H1 (cell line): Measurements from ENCODE around the gene LRRC32. TPM values are rescaled to one million over a fixed set of nuclear protein-coding genes. Genes with fewer than 3 reads are reported as not detected.

ENCODE experiments used
- CTCF ChIA-PET: fragments of 300-600 bp; sonication (Branson Sonifier 250); formaldehyde crosslinking; loops from one replicate; lab custom pipeline; 2021; ENCODE audit not compliant: partially characterized antibody; lab: Charles Lee
- POLR2A ChIA-PET: fragments of 300-600 bp; sonication (Branson Sonifier 250); formaldehyde crosslinking; loops from one replicate; lab custom pipeline; 2021; ENCODE audit warnings: inconsistent platforms; ENCODE audit not compliant: partially characterized antibody; lab: Charles Lee
- DNase-seq, 2 experiments: peaks; one replicate each; pipeline versions ENCODE4 v3.0.0 to v3.0.0-alpha.2; 2010 to 2022; ENCODE audit warnings: low spot score in 2 of 2, low read depth in 1 of 2, mixed read lengths in 1 of 2
- FAIRE-seq: peaks from 2 replicates; lab custom pipeline; 2011; peaks lifted over from hg19 to GRCh38; lab: Jason Lieb, UNC
- H2AFZ ChIP-seq: 2 replicates; pipeline ENCODE4 v1.8.1; 2012; ENCODE audit warnings: low read length, inconsistent platforms
- H2AK5ac ChIP-seq: 2 replicates; pipeline ENCODE4 v1.6.1; 2013; ENCODE audit warnings: low read depth, low read length
- H2BK120ac ChIP-seq: replicated peaks from 2 replicates; pipeline ENCODE3; 2013; ENCODE audit warnings: low read depth, low read length, inconsistent platforms
- H2BK12ac ChIP-seq: 2 replicates; pipeline ENCODE4 v1.6.1; 2013; ENCODE audit warnings: low read depth, low read length
- H2BK15ac ChIP-seq: 2 replicates; pipeline ENCODE4 v1.6.1; 2013; ENCODE audit warnings: low read length
- H2BK20ac ChIP-seq: 2 replicates; pipeline ENCODE4 v1.6.1; 2013; ENCODE audit warnings: low read length
- H2BK5ac ChIP-seq: 2 replicates; pipeline ENCODE4 v1.6.1; 2013; ENCODE audit warnings: low read depth, low read length
- H3K14ac ChIP-seq: 2 replicates; pipeline ENCODE4 v1.6.1; 2013; ENCODE audit warnings: inconsistent platforms; ENCODE audit not compliant: insufficient read length
- H3K18ac ChIP-seq: 2 replicates; pipeline ENCODE4 v1.6.1; 2013; ENCODE audit warnings: low read length; ENCODE audit errors: extremely low read depth
- H3K23ac ChIP-seq: 2 replicates; pipeline ENCODE4 v1.6.1; 2013; ENCODE audit warnings: inconsistent platforms; ENCODE audit not compliant: insufficient read length
- H3K23me2 ChIP-seq: 2 replicates; pipeline ENCODE4 v1.6.1; 2013; ENCODE audit warnings: low read depth, low read length
- H3K27ac ChIP-seq: 2 replicates; pipeline ENCODE4 v1.6.1; 2011; ENCODE audit warnings: low read depth, low read length, inconsistent platforms
- H3K27me3 ChIP-seq, 4 experiments: replicated peaks in 1 of 4; 1 replicate in 1 of 4; 2 replicates in 3 of 4; pipeline versions ENCODE4 v1.6.1 to v1.8.1; 2011 to 2013; ENCODE audit warnings: low read length in 3 of 4, mild to moderate bottlenecking in 3 of 4, inconsistent platforms in 2 of 4, mixed read lengths in 2 of 4, moderate library complexity in 1 of 4; ENCODE audit not compliant: control insufficient read depth in 3 of 4, insufficient read depth in 3 of 4; ENCODE audit errors: extremely low read depth in 1 of 4
- H3K36me3 ChIP-seq, 4 experiments: 2 replicates each; pipeline versions ENCODE4 v1.6.1 to v1.8.1; 2011 to 2013; ENCODE audit warnings: mild to moderate bottlenecking in 4 of 4, low read length in 3 of 4, moderate library complexity in 2 of 4, control low read depth in 1 of 4, inconsistent platforms in 1 of 4; ENCODE audit not compliant: insufficient read depth in 4 of 4, control insufficient read depth in 2 of 4
- H3K4ac ChIP-seq: replicated peaks from 2 replicates; pipeline ENCODE3; 2013; ENCODE audit warnings: low read length, low read depth, mixed read lengths, inconsistent platforms; ENCODE audit not compliant: insufficient read length
- H3K4me1 ChIP-seq, 4 experiments: replicated peaks in 1 of 4; 1 replicate in 1 of 4; 2 replicates in 3 of 4; pipeline versions ENCODE4 v1.6.1 to v1.8.1; 2011 to 2013; ENCODE audit warnings: low read length in 3 of 4, inconsistent platforms in 2 of 4, mixed read lengths in 1 of 4; ENCODE audit not compliant: insufficient read depth in 4 of 4, control insufficient read depth in 3 of 4
- H3K4me2 ChIP-seq, 2 experiments: 2 replicates each; pipeline versions ENCODE4 v1.6.1 to v1.8.1; 2011 to 2013; ENCODE audit warnings: low read depth in 2 of 2, low read length in 2 of 2, control low read depth in 1 of 2, inconsistent platforms in 1 of 2, mild to moderate bottlenecking in 1 of 2; ENCODE audit not compliant: insufficient read depth in 1 of 2
- H3K4me3 ChIP-seq, 4 experiments: fragments of 200-600, 300-600 bp in 1 of 4; sonication (generic), shearing (Covaris generic), sonication (Bioruptor Twin) in 1 of 4; 2 replicates each; pipeline versions ENCODE4 v1.5.1 to v1.8.1; 2011 to 2016; ENCODE audit warnings: low read length in 4 of 4, low read depth in 3 of 4, control low read depth in 2 of 4, inconsistent platforms in 2 of 4, mild to moderate bottlenecking in 2 of 4, mixed read lengths in 1 of 4, moderate library complexity in 1 of 4; ENCODE audit not compliant: insufficient read depth in 2 of 4; ENCODE audit errors: extremely low read depth in 1 of 4
- H3K56ac ChIP-seq: replicated peaks from 2 replicates; pipeline ENCODE3; 2013; ENCODE audit warnings: low read depth, mild to moderate bottlenecking, mixed read lengths, low read length, inconsistent platforms; ENCODE audit not compliant: insufficient read length
- H3K79me1 ChIP-seq: 2 replicates; pipeline ENCODE4 v1.6.1; 2013; ENCODE audit warnings: low read depth, low read length, control low read depth
- H3K79me2 ChIP-seq, 2 experiments: 2 replicates each; pipeline versions ENCODE4 v1.6.1 to v1.8.1; 2012 to 2013; ENCODE audit warnings: low read length in 2 of 2, mild to moderate bottlenecking in 2 of 2, inconsistent platforms in 1 of 2; ENCODE audit not compliant: insufficient read depth in 2 of 2, control insufficient read depth in 1 of 2
- H3K9ac ChIP-seq, 4 experiments: replicated peaks in 1 of 4; 1 replicate in 1 of 4; 2 replicates in 3 of 4; pipeline versions ENCODE4 v1.6.1 to v1.8.1; 2011 to 2013; ENCODE audit warnings: low read depth in 3 of 4, low read length in 3 of 4, control low read depth in 2 of 4, mild to moderate bottlenecking in 2 of 4, moderate library complexity in 2 of 4, inconsistent platforms in 1 of 4; ENCODE audit errors: extremely low read depth in 1 of 4
- H3K9me3 ChIP-seq, 2 experiments: 2 replicates each; pipeline versions ENCODE4 v1.6.1 to v1.8.1; 2012 to 2013; ENCODE audit warnings: mild to moderate bottlenecking in 2 of 2, moderate library complexity in 2 of 2, control low read depth in 1 of 2, inconsistent platforms in 1 of 2, low read depth in 1 of 2, low read length in 1 of 2, mixed read lengths in 1 of 2; ENCODE audit not compliant: insufficient read depth in 2 of 2
- H4K20me1 ChIP-seq, 2 experiments: replicated peaks in 1 of 2; 2 replicates each; pipeline versions ENCODE3 to v1.8.1; 2011 to 2013; ENCODE audit warnings: inconsistent platforms in 2 of 2, low read length in 2 of 2, mild to moderate bottlenecking in 1 of 2; ENCODE audit not compliant: insufficient read depth in 2 of 2, control insufficient read depth in 1 of 2
- H4K5ac ChIP-seq: 2 replicates; pipeline ENCODE4 v1.6.1; 2013; ENCODE audit warnings: low read length, low read depth, mixed read lengths, inconsistent platforms; ENCODE audit not compliant: insufficient read length
- H4K8ac ChIP-seq: 2 replicates; pipeline ENCODE4 v1.8.0; 2013; ENCODE audit warnings: mild to moderate bottlenecking, moderate library complexity, low read length, inconsistent platforms; ENCODE audit not compliant: insufficient read depth; ENCODE audit errors: extremely low read depth
- H4K91ac ChIP-seq: replicated peaks from 2 replicates; pipeline ENCODE3; 2013; ENCODE audit warnings: low read length, mixed read lengths, inconsistent platforms; ENCODE audit not compliant: insufficient read length
- CHD1 ChIP-seq: IDR thresholded peaks from 2 replicates; pipeline ENCODE4 v1.6.1; 2012; ENCODE audit warnings: low read depth, low read length, improper control_type of control experiment
- EP300 ChIP-seq, 2 experiments: IDR thresholded peaks; 1 replicate in 1 of 2; 2 replicates in 1 of 2; pipeline ENCODE4 v1.6.1; 2011 to 2012; ENCODE audit warnings: low read depth in 2 of 2, low read length in 2 of 2, mild to moderate bottlenecking in 2 of 2, borderline replicate concordance in 1 of 2, inconsistent platforms in 1 of 2, moderate library complexity in 1 of 2
- GABPA ChIP-seq: IDR thresholded peaks from 2 replicates; pipeline ENCODE4 v1.6.1; 2011; ENCODE audit warnings: mild to moderate bottlenecking, low read length, moderate library complexity, borderline replicate concordance; ENCODE audit not compliant: insufficient read depth
- JUN ChIP-seq: IDR thresholded peaks from 2 replicates; pipeline ENCODE4 v1.6.1; 2011; ENCODE audit warnings: low read depth, mild to moderate bottlenecking, improper control_type of control experiment, low read length
- KDM4A ChIP-seq: IDR thresholded peaks from one replicate; pipeline ENCODE4 v1.7.1; 2012; ENCODE audit warnings: low read depth, mild to moderate bottlenecking, moderate library complexity, low read length, inconsistent platforms; ENCODE audit not compliant: severe bottlenecking
- NRF1 ChIP-seq: IDR thresholded peaks from 2 replicates; pipeline ENCODE4 v1.6.1; 2011; ENCODE audit warnings: mild to moderate bottlenecking, low read depth, low read length, improper control_type of control experiment
- POLR2A ChIP-seq, 2 experiments: IDR thresholded peaks; 1 replicate in 1 of 2; 2 replicates in 1 of 2; pipeline ENCODE4 v1.6.1; 2011; ENCODE audit warnings: low read depth in 2 of 2, low read length in 2 of 2, mild to moderate bottlenecking in 2 of 2; ENCODE audit errors: control extremely low read depth in 1 of 2
- SAP30 ChIP-seq: fragments of 300-600 bp; sonication (generic); IDR thresholded peaks from 2 replicates; pipeline ENCODE4 v1.7.1; 2012; ENCODE audit warnings: low read length, moderate library complexity, mild to moderate bottlenecking, inconsistent platforms; ENCODE audit not compliant: insufficient read depth, insufficient replicate concordance
- SIX5 ChIP-seq: IDR thresholded peaks from 2 replicates; pipeline ENCODE4 v1.6.1; 2011; ENCODE audit warnings: mild to moderate bottlenecking, low read depth, low read length
- SP4 ChIP-seq: IDR thresholded peaks from 2 replicates; pipeline ENCODE4 v1.6.1; 2012; ENCODE audit warnings: low read length, inconsistent platforms
- SRF ChIP-seq: IDR thresholded peaks from 2 replicates; pipeline ENCODE4 v1.6.1; 2011; ENCODE audit warnings: mild to moderate bottlenecking, low read depth, low read length, moderate library complexity
- SUZ12 ChIP-seq: fragments of 200-600 bp; sonication (generic); IDR thresholded peaks from 2 replicates; pipeline ENCODE4 v1.6.1; 2012; ENCODE audit warnings: mild to moderate bottlenecking, inconsistent platforms, low read length, moderate library complexity, mixed read lengths
- WGBS, 2 experiments: shearing (Covaris generic) in 1 of 2; methylation state at CpG; one replicate each; pipeline versions ENCODE4 v1.1.6 to v1.1.7; 2013 to 2015; ENCODE audit warnings: low lambda C conversion rate in 2 of 2, mixed read lengths in 2 of 2, inconsistent platforms in 1 of 2, low coverage in 1 of 2, missing lambda C conversion rate in 1 of 2; ENCODE audit not compliant: insufficient replicate concordance in 2 of 2, insufficient coverage in 1 of 2, insufficient read length in 1 of 2; ENCODE audit errors: extremely low coverage in 1 of 2, missing lambda C conversion rate in 1 of 2; 5-methylcytosine and 5-hydroxymethylcytosine counted together
- polyA plus RNA-seq, 7 experiments: library from polyadenylated mRNA; depleted of rRNA in 3 of 7; stranded (reverse) in 5 of 7; unstranded in 2 of 7; fragments of >200 nt in 5 of 7; fragments of 200-250 nt in 2 of 7; gene quantifications; 1 replicate in 5 of 7; 2 replicates in 1 of 7; 4 replicates in 1 of 7; pipeline versions ENCODE4 v1.2.1 to v1.2.3, GENCODE V29; 2011 to 2013; ENCODE audit warnings: missing spikeins in 2 of 7, mixed read lengths in 2 of 7
- total RNA-seq: library from RNA; stranded (reverse); fragmentation: NEBNext Ultra II Directional; extraction: Animal tissue kit (Norgen Biotek cat#: 25700); gene quantifications from 2 replicates; pipeline ENCODE4 v1.2.1, GENCODE V29; 2021
- TF ChIP-seq, protein P1 (sequence below): IDR thresholded peaks from 2 replicates; pipeline ENCODE4 v1.6.1; 2011; ENCODE audit warnings: low read length, improper control_type of control experiment
- TF ChIP-seq, protein P2 (sequence below): IDR thresholded peaks from 2 replicates; pipeline ENCODE4 v1.6.1; 2012; ENCODE audit warnings: inconsistent platforms

The LRRC32 gene
- total and polyA plus RNA-seq, 2 of the 8 experiments (the other 6 are each of a cell fraction or from before 2014, with no cell fraction given), result 0.99 to 1.9 TPM

DNA sequence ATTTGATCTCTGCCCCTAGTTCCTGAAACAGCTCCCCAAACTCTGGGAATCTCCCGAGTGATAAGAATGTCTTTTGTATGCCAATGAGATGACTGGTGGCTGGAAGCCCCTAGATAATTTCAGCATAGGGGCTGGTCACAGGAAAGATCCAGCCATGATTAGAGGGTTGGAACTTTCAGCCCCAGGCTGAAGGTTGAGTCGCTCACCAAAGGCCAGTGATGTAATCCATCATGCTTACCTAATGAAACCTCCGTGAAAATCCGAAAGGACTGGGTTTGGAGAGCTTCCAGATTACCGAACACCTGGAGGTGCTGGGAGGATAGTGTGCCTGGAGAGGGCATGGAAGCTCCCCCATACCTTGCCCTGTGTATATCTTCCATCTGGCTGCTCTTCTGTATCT lies 26.0 kb downstream of the LRRC32 start:
- DNase-seq, result no peak
- Histone ChIP-seq H3K18ac (no peak overlapping the region), H3K4me1 (no peaks in the 10 kb centered on the region), H2BK120ac (no peak overlapping the region), H3K56ac (no peak overlapping the region), H3K23me2 (no peaks in the 10 kb centered on the region), H3K36me3 (no peaks in the 10 kb centered on the region), H2BK5ac (no peak overlapping the region), H3K79me2 (no peaks in the 10 kb centered on the region), H3K27me3 (no peaks in the 10 kb centered on the region), H2BK20ac (no peak overlapping the region), H3K79me1 (no peaks in the 10 kb centered on the region), H4K91ac (no peak overlapping the region), H2AK5ac (no peak overlapping the region), H4K20me1 (no peaks in the 10 kb centered on the region), H4K8ac (no peak overlapping the region), H3K27ac (no peak overlapping the region), H3K4me3 (no peak overlapping the region), H3K23ac (no peak overlapping the region), H2BK12ac (no peak overlapping the region), H3K9ac (no peak overlapping the region), H4K5ac (no peak overlapping the region), H2AFZ (no peak overlapping the region), H3K9me3 (peaks cover 5 to 16% of the 10 kb centered on the region in 2 experiments; a peak in 3 of 4 replicates), H3K4me2 (no peak overlapping the region), H3K4ac (no peak overlapping the region), H3K14ac (no peak overlapping the region), H2BK15ac (no peak overlapping the region)
- no peak for FAIRE-seq
- CTCF ChIA-PET, result no interaction called here
- WGBS, 2 experiments, result 86% methylated on average over 5 of the region's 5 CpGs; no CpG with 5 or more reads in 1 of the 2 experiments
- POLR2A ChIA-PET, result interaction anchor here (0.6 kb wide), 1 partner anchor 818 kb away, joined by 4 read pairs; no protein-coding TSS in a partner anchor
- TF ChIP-seq SP4 (no peak), CHD1 (no peak), GABPA (no peak), EP300 (IDR thresholded peaks at IDR 0.05; ENCODE audit: borderline replicate concordance in 1 of 2, low read depth in 2 of 2, low read length in 2 of 2) (no peak), SAP30 (no peak), SUZ12 (no peak), POLR2A (IDR thresholded peaks at IDR 0.05; ENCODE audit: control extremely low read depth in 1 of 2, low read depth in 2 of 2, low read length in 2 of 2) (no peak), SIX5 (no peak), KDM4A (no peak), NRF1 (no peak), SRF (no peak), JUN (no peak)
- TF ChIP-seq, protein P1, sequence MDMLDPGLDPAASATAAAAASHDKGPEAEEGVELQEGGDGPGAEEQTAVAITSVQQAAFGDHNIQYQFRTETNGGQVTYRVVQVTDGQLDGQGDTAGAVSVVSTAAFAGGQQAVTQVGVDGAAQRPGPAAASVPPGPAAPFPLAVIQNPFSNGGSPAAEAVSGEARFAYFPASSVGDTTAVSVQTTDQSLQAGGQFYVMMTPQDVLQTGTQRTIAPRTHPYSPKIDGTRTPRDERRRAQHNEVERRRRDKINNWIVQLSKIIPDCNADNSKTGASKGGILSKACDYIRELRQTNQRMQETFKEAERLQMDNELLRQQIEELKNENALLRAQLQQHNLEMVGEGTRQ, result no peak
- TF ChIP-seq, protein P2, sequence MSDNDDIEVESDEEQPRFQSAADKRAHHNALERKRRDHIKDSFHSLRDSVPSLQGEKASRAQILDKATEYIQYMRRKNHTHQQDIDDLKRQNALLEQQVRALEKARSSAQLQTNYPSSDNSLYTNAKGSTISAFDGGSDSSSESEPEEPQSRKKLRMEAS, result no peak
